IPS DF 4.7 (cell line): ENCODE results near the gene SLC35G4.
"Not testable (repeated sequence)": the region's sequence is repeated elsewhere in the genome, so short reads cannot be mapped to it uniquely, and the experiment has no call there.

Source experiments
- DNase-seq: peaks from one replicate; pipeline ENCODE4 v3.0.0-alpha.2; 2013; ENCODE audit warnings: low spot score; ENCODE audit errors: extremely low read depth

The SLC35G4 gene

DNA sequence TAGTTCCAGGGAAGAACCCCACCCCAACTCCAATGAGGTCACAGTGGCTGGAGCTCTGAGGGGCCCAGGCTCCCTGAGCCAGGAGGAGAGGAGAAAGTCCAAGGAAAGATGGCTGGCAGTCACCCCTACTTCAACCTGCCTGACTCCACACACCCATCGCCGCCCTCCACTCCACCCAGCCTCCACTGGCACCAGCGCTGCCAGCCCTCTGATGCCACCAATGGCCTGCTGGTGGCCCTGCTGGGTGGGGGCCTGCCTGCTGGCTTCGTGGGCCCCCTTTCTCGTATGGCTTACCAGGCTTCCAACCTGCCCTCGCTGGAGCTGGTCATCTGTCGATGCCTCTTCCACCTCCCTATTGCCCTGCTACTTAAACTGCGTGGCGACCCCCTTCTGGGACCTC is at the start of gene SLC35G4:
TSS of gene SLC35G4 (plus strand) at position 109 of the 400 bp plus-strand sequence. CDS start at position 109, 0 bp downstream.
- DNase-seq: not testable (repeated sequence)

DNA sequence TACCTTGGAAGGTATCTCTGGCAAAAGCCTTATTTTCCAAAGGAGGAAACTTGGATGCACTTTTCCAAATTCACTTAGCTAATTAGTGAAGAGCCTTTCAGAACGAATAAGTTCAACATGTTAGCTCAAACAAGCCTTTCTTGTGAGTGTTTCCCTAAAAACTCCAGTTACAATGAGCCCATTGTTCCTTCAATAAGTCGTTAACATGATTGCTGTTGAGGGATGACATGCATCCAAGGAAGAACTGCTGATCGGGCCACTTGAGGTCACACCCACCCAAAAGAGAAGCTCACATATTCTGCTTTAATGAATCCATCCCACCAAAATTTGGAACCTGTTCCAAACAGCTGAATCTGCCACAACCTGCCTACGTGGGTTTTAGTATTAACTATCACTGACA is 48.1 kb upstream of the SLC35G4 start:
- DNase-seq: no peak

DNA sequence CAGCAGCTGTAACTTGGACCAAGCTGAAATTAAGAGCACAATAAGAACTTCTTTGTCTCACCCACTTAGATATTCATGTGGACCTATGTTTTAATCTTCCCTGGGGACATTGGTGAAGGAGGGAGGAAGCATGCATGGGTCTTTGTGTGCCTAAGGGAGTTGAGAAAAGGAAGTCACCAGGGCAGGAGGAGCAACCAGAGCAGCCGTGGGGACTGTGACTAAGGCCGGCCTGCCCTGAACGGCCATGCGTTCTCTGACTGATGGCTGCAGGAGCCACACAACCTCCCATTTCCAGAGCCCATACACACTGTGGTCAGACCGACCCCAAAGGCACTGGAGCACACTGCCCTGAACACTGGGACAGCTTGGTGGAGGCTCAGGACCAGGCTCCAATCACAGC is 43.7 kb upstream of the SLC35G4 start:
- no peak for DNase-seq

DNA sequence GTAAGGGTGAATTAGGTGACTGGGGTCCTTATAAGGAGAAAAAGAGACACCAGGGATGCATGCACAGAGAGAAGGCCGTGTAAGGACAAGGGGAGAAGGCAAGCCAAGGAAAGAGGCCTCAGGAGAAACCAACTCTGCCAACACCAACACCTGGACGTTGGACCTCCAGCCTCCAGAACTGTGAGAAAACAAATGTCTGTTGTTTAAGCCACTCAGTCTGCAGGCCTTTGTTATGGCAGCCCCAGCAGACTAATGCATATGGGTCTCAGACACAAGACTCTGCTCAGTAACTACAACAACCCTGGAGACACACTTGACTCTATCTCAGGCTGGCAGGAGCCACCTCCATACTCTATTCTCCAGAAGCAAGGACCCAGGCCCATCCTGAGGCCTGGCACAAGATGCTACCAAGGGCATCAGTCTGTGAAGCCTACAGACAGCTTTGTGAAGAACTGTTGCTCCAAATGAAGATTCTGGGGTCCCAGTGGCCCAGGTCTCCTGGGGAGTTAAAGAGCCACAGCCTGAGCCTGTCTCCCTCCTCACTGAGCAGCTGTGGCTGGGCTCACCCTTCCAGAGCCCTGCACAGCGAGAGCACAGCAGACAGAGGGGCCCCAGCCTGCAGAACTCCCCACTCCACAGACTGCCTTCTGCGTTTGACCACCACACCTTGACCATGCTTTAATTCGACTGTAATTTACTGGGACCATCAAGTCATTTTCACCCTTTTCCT is 43.0 kb upstream of the SLC35G4 start:
- DNase-seq: no peak

DNA sequence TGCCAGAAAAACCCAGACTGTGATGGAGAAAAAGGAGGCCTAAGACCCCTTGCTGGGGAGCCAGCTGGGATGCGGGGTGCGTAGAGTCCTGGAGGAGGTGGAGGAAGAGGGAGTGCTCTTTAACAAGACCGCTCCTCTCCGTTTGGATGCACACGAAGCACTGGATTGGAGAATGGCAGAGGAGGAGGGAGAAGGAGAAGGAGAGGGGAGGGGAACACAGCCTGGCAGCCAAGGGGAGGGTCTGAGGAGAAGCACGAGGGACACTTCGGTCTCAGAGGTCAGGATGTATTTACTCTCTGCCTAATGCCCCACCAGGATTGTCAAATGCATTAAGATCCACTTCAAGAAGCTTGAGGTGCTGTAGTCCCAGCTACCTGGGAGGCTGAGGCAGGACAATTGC is 42.0 kb upstream of the SLC35G4 start:
- no peak for DNase-seq

DNA sequence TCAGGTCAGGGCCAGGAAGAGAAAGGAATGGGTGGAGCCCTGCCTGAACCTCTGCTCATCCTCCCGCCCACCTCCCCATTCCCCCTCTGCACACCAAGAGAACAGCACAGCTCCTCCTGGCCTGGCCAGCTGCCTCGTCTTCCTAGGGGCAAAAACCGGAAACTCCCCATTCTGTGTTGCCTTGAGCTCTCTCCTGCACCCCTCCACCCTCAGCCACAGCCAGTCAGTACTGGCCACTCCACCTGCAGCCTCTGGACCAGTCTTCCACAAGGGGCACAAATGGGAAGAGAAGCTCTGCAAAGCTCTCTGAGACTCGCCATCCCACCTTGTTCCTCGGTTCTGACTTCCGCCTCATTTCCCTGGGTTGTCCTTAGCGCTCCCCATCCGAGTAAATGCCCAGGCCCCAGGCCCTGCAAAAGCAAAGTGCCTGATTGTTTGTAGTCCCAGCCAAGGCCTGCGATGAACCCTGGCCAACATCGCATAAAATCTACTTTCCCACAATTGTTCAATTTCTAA is 39.3 kb upstream of the SLC35G4 start:
- DNase-seq: no peak

DNA sequence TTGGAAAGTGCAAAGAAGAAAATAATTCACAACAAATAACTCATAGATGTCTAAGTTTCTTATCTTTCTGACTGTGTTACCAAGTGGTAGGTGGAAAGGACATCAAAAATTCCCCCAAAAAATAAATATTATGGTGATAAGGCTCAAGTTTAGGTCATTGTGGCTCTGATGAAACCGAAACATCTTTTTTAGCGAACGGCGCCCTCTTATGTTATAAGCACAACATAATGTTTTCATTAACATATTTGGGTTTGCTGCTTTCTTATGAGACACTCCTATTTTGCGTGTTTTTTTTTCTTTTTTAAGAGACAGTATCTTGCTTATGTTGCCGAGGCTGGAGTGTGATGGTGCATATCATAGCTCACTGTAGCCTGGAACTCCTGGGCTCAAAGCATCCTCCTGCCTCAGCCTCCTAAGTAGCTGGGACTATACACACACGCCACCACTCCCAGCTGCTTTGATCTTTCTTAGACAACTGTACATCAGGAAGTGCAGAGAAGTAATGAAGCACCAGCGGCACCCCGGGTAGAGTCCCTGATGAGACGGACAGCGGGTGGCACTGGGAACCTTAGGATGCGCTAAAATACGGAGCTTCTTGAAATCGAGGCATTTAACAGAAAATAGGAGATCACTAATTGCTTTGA is 38.5 kb upstream of the SLC35G4 start:
- no peak for DNase-seq

DNA sequence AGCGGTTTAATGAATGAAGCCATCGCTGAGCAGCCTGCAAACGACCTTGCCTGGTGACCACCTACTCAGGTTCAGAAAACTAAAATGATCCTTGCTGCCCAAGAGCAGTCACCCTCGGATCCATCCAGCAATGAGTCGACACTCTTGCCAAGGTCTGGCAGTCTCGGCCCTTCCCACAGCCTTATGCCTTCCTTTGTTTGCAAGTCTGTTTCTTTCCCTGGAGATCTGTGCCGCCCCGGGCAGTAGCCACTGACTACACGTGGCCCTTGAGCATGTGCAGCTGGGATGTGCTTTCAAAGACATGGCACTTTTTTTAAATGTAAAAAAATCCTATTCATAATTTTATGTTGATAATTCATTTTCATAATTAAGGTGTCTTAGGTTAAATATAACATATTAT is 37.2 kb upstream of the SLC35G4 start:
- no peak for DNase-seq

DNA sequence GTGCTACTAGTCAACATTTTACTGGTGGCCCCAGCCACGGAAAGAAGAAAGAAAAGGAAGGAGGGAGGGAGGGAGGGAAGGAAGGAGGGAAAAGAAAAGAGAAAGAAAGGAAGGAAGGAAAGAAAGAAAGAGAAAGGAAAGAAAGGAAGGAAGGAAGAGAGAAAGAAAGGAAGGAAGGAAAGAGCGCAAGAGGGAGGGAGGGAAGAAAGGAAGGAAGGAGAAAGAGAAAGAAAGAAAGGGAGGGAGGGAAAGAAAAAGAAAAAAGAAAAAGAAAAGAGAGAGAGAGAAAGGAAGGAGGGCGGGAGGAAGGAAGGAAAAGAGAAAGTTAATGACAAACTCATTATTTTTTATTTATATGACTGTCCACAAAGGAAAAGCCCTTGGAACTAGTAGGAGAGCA is 34.9 kb upstream of the SLC35G4 start:
- DNase-seq: no peak

DNA sequence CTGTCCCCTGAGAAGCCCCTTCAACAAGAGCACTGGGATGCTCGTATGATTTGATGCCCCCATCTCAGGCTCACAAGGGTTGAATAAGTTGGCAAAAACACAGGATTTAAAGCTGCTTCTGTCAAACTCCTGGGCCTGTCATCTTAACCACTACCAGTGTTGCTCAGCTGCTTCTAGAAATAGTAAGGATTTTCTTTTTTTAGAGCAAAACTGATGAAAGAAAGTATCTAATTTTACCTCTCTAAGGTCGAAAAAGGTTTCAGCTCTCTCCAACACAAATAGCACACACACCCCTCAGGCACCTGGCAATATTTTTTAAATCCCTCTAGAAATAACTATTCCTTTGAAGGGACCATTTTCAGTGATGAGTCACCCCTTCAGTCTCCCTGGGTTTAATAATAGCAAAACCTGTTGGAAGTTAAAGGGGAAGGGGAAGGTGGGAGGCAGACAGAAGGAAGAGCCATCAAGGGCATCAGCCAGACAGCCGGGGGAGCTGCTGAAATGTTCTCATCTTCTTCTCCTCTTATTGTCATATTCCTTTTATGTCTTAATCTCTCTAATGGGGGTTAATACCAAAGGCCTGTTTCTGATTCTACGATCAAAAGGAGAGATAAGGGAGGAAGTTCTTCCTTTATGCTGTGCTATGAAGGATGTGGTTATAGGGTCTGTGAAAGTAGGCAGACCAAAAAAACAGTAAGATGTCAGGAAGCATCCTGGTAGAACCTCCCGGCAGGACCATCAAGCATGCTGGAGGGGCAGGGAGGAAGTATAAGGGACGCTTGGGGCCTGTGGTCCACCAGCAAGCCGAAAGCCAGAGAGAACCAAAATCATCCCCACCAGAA is 31.9 kb upstream of the SLC35G4 start:
- no peak for DNase-seq

DNA sequence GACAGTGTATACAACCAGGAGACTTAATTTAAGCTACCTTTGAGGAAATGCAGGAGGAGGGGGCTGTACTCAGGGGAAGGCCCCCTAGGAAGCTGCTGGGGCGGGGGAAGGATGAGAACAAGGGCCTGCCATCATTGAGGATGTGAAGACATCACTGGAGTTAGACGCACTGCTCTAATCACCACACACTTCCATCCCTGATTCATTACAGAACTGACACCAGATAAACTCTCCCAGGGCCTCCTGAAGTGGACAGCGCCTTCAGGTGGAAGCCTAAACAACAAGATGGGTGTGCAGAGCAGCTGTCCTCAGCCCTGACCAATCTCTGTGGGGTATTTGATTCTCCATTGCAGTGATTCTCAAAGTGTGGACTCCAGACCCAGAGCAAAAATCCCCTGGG is 30.6 kb upstream of the SLC35G4 start:
- DNase-seq: no peak

DNA sequence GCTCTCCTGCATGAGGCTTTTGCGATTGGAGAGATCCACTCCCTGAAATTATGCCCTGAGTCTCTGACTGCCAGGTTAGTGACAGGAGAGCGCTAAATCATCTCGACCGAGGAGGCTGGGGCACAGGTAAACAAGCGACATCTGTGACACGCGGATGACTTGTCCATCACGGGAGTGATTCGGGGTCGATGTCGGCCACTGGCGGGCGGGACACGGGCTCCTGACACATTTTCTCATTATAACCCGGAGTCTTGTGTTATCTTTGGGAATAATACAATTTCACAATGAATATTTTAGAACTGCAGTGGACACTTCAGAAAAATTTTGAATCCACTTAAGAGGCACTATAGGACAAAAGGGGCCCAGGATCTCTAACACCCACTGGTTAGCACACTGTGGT is 29.5 kb upstream of the SLC35G4 start:
- no peak for DNase-seq

DNA sequence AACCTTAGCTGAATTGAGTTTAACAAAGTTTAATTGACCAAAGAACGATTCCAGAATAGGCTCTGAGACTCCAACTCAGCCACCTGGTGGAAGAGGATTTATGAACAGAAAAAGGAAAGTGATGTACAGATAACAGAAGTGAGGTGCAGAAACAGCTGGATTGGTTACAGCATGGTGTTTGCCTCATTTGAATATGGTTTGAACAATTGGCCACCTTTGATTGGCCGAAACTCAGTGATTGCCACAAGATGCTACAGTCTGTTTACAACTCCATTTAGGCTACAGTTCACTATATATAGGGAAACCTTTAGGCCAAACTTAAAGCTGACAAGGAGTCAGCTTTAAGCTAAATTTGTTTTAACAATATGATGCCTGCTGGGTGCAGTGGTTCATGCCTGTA is 28.1 kb upstream of the SLC35G4 start:
- DNase-seq: no peak

DNA sequence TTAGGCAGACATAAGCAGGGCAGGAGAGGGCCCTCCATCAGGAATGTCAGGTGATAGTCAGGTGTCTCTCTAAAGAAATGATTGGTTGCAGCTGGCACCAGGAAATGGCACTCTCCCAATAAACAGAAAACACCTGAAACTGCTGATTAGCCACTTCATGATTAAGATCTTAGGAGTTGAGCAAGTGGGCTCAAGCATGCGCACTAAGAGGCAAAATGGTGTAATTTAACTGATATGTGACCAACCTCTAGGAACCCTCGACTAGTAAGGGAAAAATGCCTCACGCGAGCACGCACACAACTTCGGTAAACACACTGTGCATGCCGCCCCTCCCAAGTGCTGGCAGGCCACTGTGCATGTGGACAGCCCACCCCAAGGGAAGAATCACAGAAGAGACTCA is 23.8 kb upstream of the SLC35G4 start:
- DNase-seq: no peak

DNA sequence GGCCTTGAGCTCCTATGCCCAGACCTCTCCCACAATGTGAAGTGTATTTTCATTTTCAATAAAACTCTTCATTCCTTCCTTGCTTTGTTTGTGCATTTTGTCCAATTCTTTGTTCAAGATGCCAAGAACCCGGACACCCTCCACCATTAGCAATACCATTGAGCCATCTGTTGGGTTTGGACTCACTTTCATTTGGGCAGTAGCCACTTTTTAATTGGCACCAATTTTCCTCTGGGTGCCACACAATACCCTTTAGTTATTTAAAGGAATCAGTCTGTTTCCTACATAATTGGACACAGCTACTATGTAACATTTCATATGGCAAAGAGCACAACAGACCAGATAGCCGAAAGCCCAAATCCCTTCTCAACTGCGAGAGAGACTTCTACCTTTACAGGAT is 22.5 kb upstream of the SLC35G4 start:
- DNase-seq: no peak

DNA sequence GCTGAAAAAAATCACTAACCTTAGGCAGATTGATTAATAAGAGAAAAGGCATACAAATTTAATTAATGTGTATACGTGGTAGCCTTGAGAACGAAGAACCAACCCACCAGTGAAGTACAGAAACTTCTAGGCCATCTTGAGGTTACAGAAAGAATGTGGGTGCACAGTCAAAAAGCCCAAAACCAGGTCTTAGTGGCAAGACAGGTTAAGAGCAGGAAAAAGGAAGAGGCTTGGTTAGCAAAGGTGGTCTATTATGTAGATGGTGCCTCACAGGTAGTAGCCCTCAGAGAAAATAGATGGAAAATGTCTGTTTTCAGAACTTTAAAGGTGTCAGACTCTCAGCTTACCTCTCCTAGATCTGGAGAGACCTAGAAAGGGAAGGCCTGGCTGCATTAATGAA is 22.0 kb upstream of the SLC35G4 start:
- DNase-seq: no peak

DNA sequence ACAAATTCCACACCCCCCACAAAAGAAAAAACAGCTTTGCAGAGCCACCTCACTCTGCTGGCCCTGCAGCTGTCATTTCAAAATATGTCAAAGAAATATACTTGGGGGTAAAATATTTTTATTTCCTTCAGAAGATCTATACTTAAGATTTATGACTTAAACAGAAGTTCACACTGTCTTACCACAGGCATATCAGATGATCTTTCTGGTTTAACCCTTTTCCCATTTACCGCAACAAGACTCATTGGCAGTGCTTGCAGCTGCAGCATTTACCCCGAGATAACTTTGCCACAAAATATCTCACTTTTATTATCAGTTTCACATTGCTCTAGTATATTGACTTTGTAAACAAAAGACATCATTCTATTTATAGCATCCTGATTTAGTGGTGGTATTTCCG is 21.6 kb upstream of the SLC35G4 start:
- no peak for DNase-seq

DNA sequence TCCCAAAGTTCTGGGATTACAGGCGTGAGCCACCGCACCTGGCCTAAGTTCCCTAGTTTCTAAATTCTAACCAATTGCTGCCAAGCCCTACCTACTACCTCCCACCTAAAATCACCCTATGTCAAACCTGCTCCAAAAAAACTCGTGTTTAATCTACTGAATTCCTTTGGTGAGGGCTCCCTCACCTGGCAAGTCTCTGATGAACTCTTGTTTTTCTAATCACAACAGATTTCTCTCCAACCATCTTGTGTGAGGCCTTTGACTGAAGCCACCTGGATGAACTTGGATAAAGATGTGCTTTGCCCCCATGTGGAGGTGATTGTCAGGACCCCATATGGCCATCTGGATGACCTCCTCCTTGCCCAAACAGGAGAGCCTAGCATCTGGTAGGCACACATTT is 17.4 kb upstream of the SLC35G4 start:
- peak; percentile 14 for DNase-seq

DNA sequence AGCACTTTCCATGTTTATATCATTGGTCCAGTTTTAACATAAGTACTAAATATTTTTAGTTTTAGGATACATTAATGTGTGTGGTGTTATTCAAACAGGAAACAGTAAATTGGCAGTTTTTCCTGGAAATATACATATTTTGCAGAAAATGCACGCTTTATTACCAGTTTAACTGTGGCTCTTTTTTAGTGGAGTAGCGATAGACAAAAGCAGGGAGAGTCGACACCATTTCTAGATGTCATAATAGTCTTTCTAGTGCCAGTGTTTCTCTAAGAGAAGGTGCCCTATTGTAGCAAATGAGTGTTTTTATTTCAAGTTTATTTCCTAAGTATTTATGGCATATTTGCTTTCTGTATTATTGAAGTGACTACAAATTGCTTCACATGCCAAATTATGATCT is 9.1 kb upstream of the SLC35G4 start:
- no peak for DNase-seq

DNA sequence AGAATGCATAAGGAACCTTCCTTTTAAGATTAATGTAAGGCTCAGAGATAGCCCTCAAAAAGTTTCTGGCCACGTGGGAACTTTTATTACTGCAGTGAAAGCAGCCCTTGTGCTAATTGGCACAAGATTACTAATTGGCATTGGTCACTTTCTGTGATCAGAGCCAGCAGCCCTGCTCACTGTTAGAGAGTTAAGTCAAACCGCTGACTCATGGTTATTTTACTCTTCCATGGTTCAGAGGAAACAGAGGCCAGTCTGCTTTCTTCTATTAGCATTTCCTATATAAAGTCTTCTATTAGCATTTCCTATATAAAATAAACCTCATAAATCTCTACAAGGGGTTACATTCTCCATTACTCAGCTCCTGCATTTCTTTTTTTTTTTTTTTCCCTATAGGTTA is 1.5 kb upstream of the SLC35G4 start:
- no peak for DNase-seq

DNA sequence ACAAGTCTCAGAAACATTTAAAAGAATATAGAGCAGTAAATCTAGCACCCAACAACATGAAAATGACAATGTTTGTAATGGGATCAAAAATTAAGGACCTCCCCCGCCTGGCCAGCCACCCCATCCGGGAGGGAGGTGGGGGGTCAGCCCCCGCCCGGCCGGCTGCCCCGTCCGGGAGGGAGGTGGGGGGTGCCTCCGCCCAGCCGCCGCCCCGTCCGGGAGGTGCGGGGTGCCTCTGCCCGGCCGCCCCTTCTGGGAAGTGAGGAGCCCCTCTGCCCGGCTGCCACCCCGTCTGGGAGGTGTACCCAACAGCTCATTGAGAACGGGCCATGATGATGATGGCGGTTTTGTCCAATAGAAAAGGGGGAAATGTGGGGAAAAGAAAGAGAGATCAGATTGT is 778 bp upstream of the SLC35G4 start:
- not testable (repeated sequence) for DNase-seq

DNA sequence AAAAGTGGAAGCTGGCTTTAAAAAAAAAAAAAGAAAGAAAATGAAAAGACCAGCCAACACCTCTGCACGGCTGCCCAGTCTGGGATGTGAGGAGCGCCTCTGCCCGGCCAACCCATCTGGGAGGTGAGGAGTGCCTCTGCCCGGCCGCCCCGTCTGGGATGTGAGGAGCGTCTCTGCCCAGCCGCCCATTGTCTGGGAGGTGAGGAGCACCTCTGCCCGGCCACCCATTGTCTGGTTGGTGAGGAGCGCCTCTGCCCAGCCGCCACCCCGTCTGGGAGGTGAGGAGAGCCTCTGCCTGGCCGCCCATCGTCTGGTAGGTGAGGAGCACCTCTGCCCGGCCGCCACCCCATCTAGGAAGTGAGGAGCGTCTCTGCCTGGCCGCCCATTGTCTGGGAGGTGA is 3.7 kb downstream of the SLC35G4 start:
- not testable (repeated sequence) for DNase-seq
